GM18508 (cell line): Measurements from ENCODE around the gene ECT2L.
"Not testable (repeated sequence)": the region's sequence is repeated elsewhere in the genome, so short reads cannot be mapped to it uniquely, and the experiment has no call there.

Experiments used
- ATAC-seq: cut with Tn5 transposase; IDR thresholded peaks from one replicate; pipeline ENCODE4 v1.9.1; 2021; ENCODE audit warnings: moderate number of reproducible peaks; ENCODE audit not compliant: insufficient read depth, unreplicated experiment

Gene ECT2L

GRCh38 chr6:138923561-138923960 lies 127.7 kb downstream of the ECT2L start:
- no peak for ATAC-seq

GRCh38 chr6:138925806-138926205 lies 129.9 kb downstream of the ECT2L start:
- ATAC-seq = no peak

GRCh38 chr6:138926579-138926978 lies 130.7 kb downstream of the ECT2L start:
- ATAC-seq = no peak

GRCh38 chr6:138931660-138932059 lies 135.8 kb downstream of the ECT2L start:
- ATAC-seq = no peak

GRCh38 chr6:138936873-138937272 lies 141.0 kb downstream of the ECT2L start:
- not testable (repeated sequence) for ATAC-seq

GRCh38 chr6:138943089-138943625 lies 147.3 kb downstream of the ECT2L start:
- ATAC-seq = no peak

GRCh38 chr6:138944412-138944811 lies 148.5 kb downstream of the ECT2L start:
- ATAC-seq = no peak

- ATAC-seq = no peak
Observed at GRCh38 chr6:138945354-138945753, 149.5 kb downstream of the ECT2L start.

GRCh38 chr6:138948004-138948403 lies 152.1 kb downstream of the ECT2L start:
- no peak for ATAC-seq

GRCh38 chr6:138948546-138949179 lies 152.8 kb downstream of the ECT2L start:
- ATAC-seq = no peak

- no peak for ATAC-seq
Observed at GRCh38 chr6:138953451-138953850, 157.6 kb downstream of the ECT2L start.
